Mesenchymal stem cell (in vitro differentiated cells and primary cell): ENCODE data around the gene ZFR.

Experiments used
- DNase-seq: peaks from one replicate; pipeline ENCODE4 v3.0.0-alpha.2; 2013
- H2AFZ ChIP-seq: one replicate; pipeline ENCODE4 v1.6.1; 2013; ENCODE audit warnings: low read depth, mild to moderate bottlenecking, control low read depth, inconsistent platforms, low read length, moderate library complexity
- H2AK5ac ChIP-seq: 2 replicates; pipeline ENCODE4 v1.6.1; 2013; ENCODE audit warnings: low read length, moderate library complexity, mild to moderate bottlenecking, inconsistent platforms; ENCODE audit not compliant: severe bottlenecking
- H2BK120ac ChIP-seq: one replicate; pipeline ENCODE4 v1.6.1; 2013; ENCODE audit warnings: low read depth, mild to moderate bottlenecking, inconsistent platforms, low read length, moderate library complexity
- H2BK12ac ChIP-seq, 2 experiments: one replicate each; pipeline ENCODE4 v1.6.1; 2013; ENCODE audit warnings: inconsistent platforms in 2 of 2, low read length in 2 of 2, mild to moderate bottlenecking in 2 of 2, moderate library complexity in 2 of 2, control low read depth in 1 of 2
- H2BK15ac ChIP-seq: one replicate; pipeline ENCODE4 v1.6.1; 2013; ENCODE audit warnings: mild to moderate bottlenecking, low read depth, inconsistent platforms; ENCODE audit not compliant: poor library complexity, severe bottlenecking
- H2BK5ac ChIP-seq: 2 replicates; pipeline ENCODE4 v1.6.1; 2013; ENCODE audit warnings: low read depth, mild to moderate bottlenecking, low read length, control low read depth, inconsistent platforms; ENCODE audit not compliant: poor library complexity, severe bottlenecking
- H3K14ac ChIP-seq, 2 experiments: one replicate each; pipeline ENCODE4 v1.6.1; 2013; ENCODE audit warnings: inconsistent platforms in 2 of 2, low read length in 2 of 2, control low read depth in 1 of 2, mild to moderate bottlenecking in 1 of 2, moderate library complexity in 1 of 2
- H3K18ac ChIP-seq, 2 experiments: one replicate each; pipeline ENCODE4 v1.6.1; 2013; ENCODE audit warnings: inconsistent platforms in 2 of 2, low read length in 2 of 2, control low read depth in 1 of 2, low read depth in 1 of 2, mild to moderate bottlenecking in 1 of 2
- H3K23ac ChIP-seq, 2 experiments: one replicate each; pipeline ENCODE4 v1.6.1; 2013; ENCODE audit warnings: inconsistent platforms in 2 of 2, low read length in 2 of 2, mild to moderate bottlenecking in 2 of 2, moderate library complexity in 2 of 2, control low read depth in 1 of 2
- H3K27ac ChIP-seq: 2 replicates; pipeline ENCODE4 v1.5.1; 2013; ENCODE audit warnings: mild to moderate bottlenecking, moderate library complexity, low read length, control low read depth, inconsistent platforms; ENCODE audit not compliant: poor library complexity, severe bottlenecking
- H3K27me3 ChIP-seq, 2 experiments: 2 replicates each; pipeline versions ENCODE4 v1.6.1 to v1.7.0; 2013; ENCODE audit warnings: low read length in 2 of 2, mild to moderate bottlenecking in 2 of 2, moderate library complexity in 2 of 2, control low read depth in 1 of 2, inconsistent platforms in 1 of 2; ENCODE audit not compliant: control insufficient read depth in 1 of 2, insufficient read depth in 1 of 2
- H3K36me3 ChIP-seq, 2 experiments: 2 replicates each; pipeline versions ENCODE4 v1.6.1 to v1.7.0; 2013; ENCODE audit warnings: low read length in 2 of 2, control low read depth in 1 of 2, inconsistent platforms in 1 of 2, low read depth in 1 of 2, mild to moderate bottlenecking in 1 of 2; ENCODE audit not compliant: insufficient read depth in 2 of 2, control insufficient read depth in 1 of 2
- H3K4ac ChIP-seq, 2 experiments: one replicate each; pipeline ENCODE4 v1.6.1; 2013; ENCODE audit warnings: inconsistent platforms in 2 of 2, low read length in 2 of 2, mild to moderate bottlenecking in 2 of 2, moderate library complexity in 2 of 2, control low read depth in 1 of 2, low read depth in 1 of 2
- H3K4me1 ChIP-seq: 2 replicates; pipeline ENCODE4 v1.6.1; 2013; ENCODE audit warnings: low read depth, low read length, control low read depth; ENCODE audit not compliant: control insufficient read depth, insufficient read depth
- H3K4me2 ChIP-seq: 2 replicates; pipeline ENCODE4 v1.6.1; 2013; ENCODE audit warnings: low read length, mild to moderate bottlenecking, inconsistent platforms; ENCODE audit not compliant: poor library complexity, severe bottlenecking
- H3K4me3 ChIP-seq, 2 experiments: 2 replicates each; pipeline versions ENCODE4 v1.5.1 to v1.7.0; 2013; ENCODE audit warnings: low read length in 2 of 2, mild to moderate bottlenecking in 2 of 2, control low read depth in 1 of 2, low read depth in 1 of 2; ENCODE audit not compliant: insufficient read depth in 1 of 2
- H3K79me1 ChIP-seq: replicated peaks from 2 replicates; pipeline ENCODE4 v1.6.1; 2013; ENCODE audit warnings: mild to moderate bottlenecking, control low read depth, low read length, inconsistent platforms; ENCODE audit not compliant: poor library complexity, severe bottlenecking
- H3K9ac ChIP-seq: 2 replicates; pipeline ENCODE4 v1.7.0; 2013; ENCODE audit warnings: mild to moderate bottlenecking, low read length, moderate library complexity
- H3K9me3 ChIP-seq: 2 replicates; pipeline ENCODE4 v1.7.0; 2013; ENCODE audit warnings: mild to moderate bottlenecking, low read length; ENCODE audit not compliant: control insufficient read depth
- H4K8ac ChIP-seq: one replicate; pipeline ENCODE4 v1.6.1; 2013; ENCODE audit warnings: inconsistent platforms, mild to moderate bottlenecking, low read length, moderate library complexity
- H4K91ac ChIP-seq: one replicate; pipeline ENCODE4 v1.6.1; 2013; ENCODE audit warnings: mild to moderate bottlenecking, low read length, inconsistent platforms
- WGBS: methylation state at CpG from one replicate; pipeline ENCODE4 v1.1.7; 2013; ENCODE audit warnings: mixed read lengths; 5-methylcytosine and 5-hydroxymethylcytosine counted together

The ZFR gene

GRCh38 chr5:32383065-32383464 lies 61.5 kb downstream of the ZFR start:
- 100% methylated on average over 1 of the region's 2 CpGs for WGBS
- Histone ChIP-seq H3K4me1 (no peaks in the 10 kb centered on the region), H2BK120ac (no peak overlapping the region), H3K27ac (no peak overlapping the region), H3K18ac (no peak overlapping the region), H3K4me3 (no peak overlapping the region), H3K9me3 (no peaks in the 10 kb centered on the region), H3K4ac (no peak overlapping the region), H2BK5ac (no peak overlapping the region), H3K4me2 (no peak overlapping the region), H4K8ac (no peak overlapping the region), H2AFZ (no peak overlapping the region), H4K91ac (no peak overlapping the region), H3K27me3 (no peaks in the 10 kb centered on the region), H2AK5ac (no peak overlapping the region), H3K23ac (no peak overlapping the region), H3K9ac (no peak overlapping the region), H3K36me3 (peaks cover 3 to 90% of the 10 kb centered on the region in 2 experiments), H3K79me1 (peaks cover 7% of the 10 kb centered on the region), H3K14ac (no peak overlapping the region), H2BK12ac (no peak overlapping the region), H2BK15ac (no peak overlapping the region)
- no peak for DNase-seq

GRCh38 chr5:32379421-32379820 lies 65.1 kb downstream of the ZFR start:
- no peaks in the 10 kb centered on the region for H3K27me3 ChIP-seq
- H3K23ac ChIP-seq: no peak overlapping the region
- no peaks in the 10 kb centered on the region for H3K9me3 ChIP-seq
- no peaks in the 10 kb centered on the region for H3K4me1 ChIP-seq
- H3K9ac ChIP-seq: no peak overlapping the region
- H2BK5ac ChIP-seq: no peak overlapping the region
- no peak overlapping the region for H2AFZ ChIP-seq
- H3K4me3 ChIP-seq: no peak overlapping the region
- no peak overlapping the region for H3K18ac ChIP-seq
- DNase-seq: no peak
- no peak overlapping the region for H3K27ac ChIP-seq
- H3K4ac ChIP-seq: no peak overlapping the region
- H2BK12ac ChIP-seq: no peak overlapping the region
- no peak overlapping the region for H2BK15ac ChIP-seq
- H3K14ac ChIP-seq: no peak overlapping the region
- H3K36me3 ChIP-seq: peaks cover 18 to 88% of the 10 kb centered on the region in 2 experiments
- peaks cover 13% of the 10 kb centered on the region for H3K79me1 ChIP-seq
- H2BK120ac ChIP-seq: no peak overlapping the region
- no peak overlapping the region for H4K8ac ChIP-seq
- no peak overlapping the region for H4K91ac ChIP-seq
- no peak overlapping the region for H2AK5ac ChIP-seq
- no peak overlapping the region for H3K4me2 ChIP-seq

- Histone ChIP-seq H2BK12ac (no peak overlapping the region), H3K4me3 (no peak overlapping the region), H3K79me1 (peaks cover 13% of the 10 kb centered on the region), H2AFZ (no peak overlapping the region), H4K8ac (no peak overlapping the region), H2BK120ac (no peak overlapping the region), H3K4ac (no peak overlapping the region), H3K4me2 (no peak overlapping the region), H2BK15ac (no peak overlapping the region), H3K18ac (no peak overlapping the region), H3K9ac (no peak overlapping the region), H2BK5ac (no peak overlapping the region), H3K27ac (no peak overlapping the region), H3K9me3 (no peaks in the 10 kb centered on the region), H2AK5ac (no peak overlapping the region), H4K91ac (no peak overlapping the region), H3K4me1 (no peaks in the 10 kb centered on the region), H3K14ac (no peak overlapping the region), H3K36me3 (peaks cover 21 to 86% of the 10 kb centered on the region in 2 experiments), H3K27me3 (no peaks in the 10 kb centered on the region), H3K23ac (no peak overlapping the region)
- WGBS: 50% methylated on average over 2 of the region's 5 CpGs
- DNase-seq: no peak
These were observed 65.6 kb downstream of the ZFR start for GRCh38 chr5:32378966-32379365.

- Histone ChIP-seq H2BK15ac (no peak overlapping the region), H4K91ac (no peak overlapping the region), H2AK5ac (no peak overlapping the region), H3K79me1 (peaks cover 14% of the 10 kb centered on the region), H3K18ac (no peak overlapping the region), H3K27ac (no peak overlapping the region), H2BK5ac (no peak overlapping the region), H2BK12ac (no peak overlapping the region), H3K27me3 (no peaks in the 10 kb centered on the region), H2AFZ (no peak overlapping the region), H3K36me3 (peaks cover 26 to 89% of the 10 kb centered on the region in 2 experiments), H2BK120ac (no peak overlapping the region), H3K4me2 (no peak overlapping the region), H4K8ac (no peak overlapping the region), H3K14ac (no peak overlapping the region), H3K4me3 (no peak overlapping the region), H3K9ac (no peak overlapping the region), H3K4me1 (no peaks in the 10 kb centered on the region), H3K23ac (no peak overlapping the region), H3K4ac (no peak overlapping the region), H3K9me3 (no peaks in the 10 kb centered on the region)
- WGBS: 93% methylated on average over 6 of the region's 8 CpGs
- DNase-seq: no peak
These were observed 74.9 kb downstream of the ZFR start for GRCh38 chr5:32369542-32370155.
